ENCODE data around the gene RAB5B. TPM values are rescaled to one million over a fixed set of nuclear protein-coding genes. Genes with fewer than 3 reads are reported as not detected.

The RAB5B gene, protein sequence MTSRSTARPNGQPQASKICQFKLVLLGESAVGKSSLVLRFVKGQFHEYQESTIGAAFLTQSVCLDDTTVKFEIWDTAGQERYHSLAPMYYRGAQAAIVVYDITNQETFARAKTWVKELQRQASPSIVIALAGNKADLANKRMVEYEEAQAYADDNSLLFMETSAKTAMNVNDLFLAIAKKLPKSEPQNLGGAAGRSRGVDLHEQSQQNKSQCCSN
- 47.6 TPM for polyA plus RNA-seq (2012; ENCODE audit: missing spikeins)

- DNase-seq (ENCODE audit: insufficient read length) = peak; percentile 91
- peak; percentile 99 for FAIRE-seq
- peak; percentile 79 for TF ChIP-seq POLR2AphosphoS5 (IDR thresholded peaks at IDR 0.05; ENCODE audit: low read depth, low read length)
- TF ChIP-seq POLR2A (IDR thresholded peaks at IDR 0.05; ENCODE audit: low read depth, low read length) = peak; percentile 88
- TF ChIP-seq TAF1 (IDR thresholded peaks at IDR 0.05; ENCODE audit: borderline replicate concordance, low read depth, low read length) = peak; percentile 76; the same call in 1 of the 2 replicates
Observed at GRCh38 chr12:55973599-55974307, at the start of gene RAB5B. Gene RAB5B (plus strand): TSS chr12:55974078. CDS start chr12:55986961, 12,883 bp downstream.

DNA sequence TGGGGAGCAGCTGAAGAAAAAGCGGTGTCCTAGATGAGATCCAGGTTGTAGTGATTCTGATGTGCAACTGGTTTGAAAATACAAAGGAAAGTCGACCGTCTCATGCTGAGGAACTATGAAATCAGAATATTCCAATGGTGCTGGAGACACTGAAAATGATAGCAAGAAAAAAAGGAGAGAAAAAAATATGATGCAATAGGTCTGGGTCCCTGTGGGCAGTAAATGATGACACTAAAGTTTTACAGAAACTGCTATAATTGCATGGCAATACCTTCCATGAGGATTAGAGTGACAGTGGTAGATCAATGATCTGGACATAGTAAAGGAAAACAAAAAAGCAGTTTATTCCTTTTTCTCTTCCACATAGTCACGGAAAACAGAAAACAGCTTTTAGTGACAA, 48.5 kb upstream of the RAB5B start:
- DNase-seq (ENCODE audit: insufficient read length) (no peak), FAIRE-seq (no peak)
- no peak for TF ChIP-seq POLR2A (IDR thresholded peaks at IDR 0.05; ENCODE audit: low read depth, low read length)
- no peak for TF ChIP-seq POLR2AphosphoS5 (IDR thresholded peaks at IDR 0.05; ENCODE audit: low read depth, low read length)
- TF ChIP-seq TAF1 (IDR thresholded peaks at IDR 0.05; ENCODE audit: borderline replicate concordance, low read depth, low read length) = no peak

DNA sequence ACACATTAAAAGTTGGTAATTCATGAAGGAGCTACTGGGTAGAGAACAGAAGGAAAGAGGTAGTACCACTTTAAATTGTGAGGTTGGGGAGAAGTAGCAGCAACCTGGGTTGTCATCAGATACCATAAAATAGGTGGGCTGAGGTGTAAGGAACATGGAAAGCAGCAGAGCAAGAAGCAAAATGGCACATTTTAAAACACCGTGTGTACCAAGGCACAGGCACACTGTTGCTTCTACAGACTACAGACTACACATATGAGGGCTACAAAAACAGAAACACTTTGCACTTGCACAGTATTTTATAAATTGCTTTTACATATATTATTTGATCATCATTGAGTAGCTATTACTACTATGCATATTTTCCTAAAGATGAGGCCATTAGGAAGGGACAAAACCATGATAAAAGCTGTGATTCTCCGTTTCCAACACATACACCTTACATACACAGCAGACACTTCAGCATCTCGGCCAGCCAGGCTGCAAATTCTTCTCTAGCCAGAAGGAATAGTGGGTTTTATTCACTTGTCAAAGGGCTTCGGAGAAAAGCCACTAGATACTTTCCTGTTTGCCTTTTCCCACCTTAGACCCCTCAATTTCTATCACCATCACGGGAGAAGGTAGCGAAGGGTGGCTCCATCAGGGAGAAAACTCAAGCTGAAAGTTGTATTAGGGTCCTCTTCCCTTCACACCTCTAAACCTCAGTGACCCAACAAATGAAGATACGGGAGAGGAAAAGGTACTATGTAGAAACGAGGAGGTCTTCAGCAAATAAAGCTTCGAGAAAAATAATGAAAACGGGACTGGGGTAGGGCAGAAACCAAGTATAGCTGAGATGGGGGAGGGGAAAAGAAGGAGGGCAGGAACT, 47.8 kb upstream of the RAB5B start:
- FAIRE-seq (no peak), DNase-seq (ENCODE audit: insufficient read length) (no peak)
- no peak for TF ChIP-seq POLR2AphosphoS5 (IDR thresholded peaks at IDR 0.05; ENCODE audit: low read depth, low read length)
- no peak for TF ChIP-seq POLR2A (IDR thresholded peaks at IDR 0.05; ENCODE audit: low read depth, low read length)
- no peak for TF ChIP-seq TAF1 (IDR thresholded peaks at IDR 0.05; ENCODE audit: borderline replicate concordance, low read depth, low read length)

- peak; percentile 86 for FAIRE-seq
- TF ChIP-seq TAF1 (IDR thresholded peaks at IDR 0.05; ENCODE audit: borderline replicate concordance, low read depth, low read length) (peak; percentile 83), POLR2AphosphoS5 (IDR thresholded peaks at IDR 0.05; ENCODE audit: low read depth, low read length) (no peak), POLR2A (IDR thresholded peaks at IDR 0.05; ENCODE audit: low read depth, low read length) (peak; percentile 71; the same call in 1 of the 2 replicates)
- peak; percentile 74 for DNase-seq (ENCODE audit: insufficient read length)
Observed at GRCh38 chr12:55926738-55927587, 46.9 kb upstream of the RAB5B start.

DNA sequence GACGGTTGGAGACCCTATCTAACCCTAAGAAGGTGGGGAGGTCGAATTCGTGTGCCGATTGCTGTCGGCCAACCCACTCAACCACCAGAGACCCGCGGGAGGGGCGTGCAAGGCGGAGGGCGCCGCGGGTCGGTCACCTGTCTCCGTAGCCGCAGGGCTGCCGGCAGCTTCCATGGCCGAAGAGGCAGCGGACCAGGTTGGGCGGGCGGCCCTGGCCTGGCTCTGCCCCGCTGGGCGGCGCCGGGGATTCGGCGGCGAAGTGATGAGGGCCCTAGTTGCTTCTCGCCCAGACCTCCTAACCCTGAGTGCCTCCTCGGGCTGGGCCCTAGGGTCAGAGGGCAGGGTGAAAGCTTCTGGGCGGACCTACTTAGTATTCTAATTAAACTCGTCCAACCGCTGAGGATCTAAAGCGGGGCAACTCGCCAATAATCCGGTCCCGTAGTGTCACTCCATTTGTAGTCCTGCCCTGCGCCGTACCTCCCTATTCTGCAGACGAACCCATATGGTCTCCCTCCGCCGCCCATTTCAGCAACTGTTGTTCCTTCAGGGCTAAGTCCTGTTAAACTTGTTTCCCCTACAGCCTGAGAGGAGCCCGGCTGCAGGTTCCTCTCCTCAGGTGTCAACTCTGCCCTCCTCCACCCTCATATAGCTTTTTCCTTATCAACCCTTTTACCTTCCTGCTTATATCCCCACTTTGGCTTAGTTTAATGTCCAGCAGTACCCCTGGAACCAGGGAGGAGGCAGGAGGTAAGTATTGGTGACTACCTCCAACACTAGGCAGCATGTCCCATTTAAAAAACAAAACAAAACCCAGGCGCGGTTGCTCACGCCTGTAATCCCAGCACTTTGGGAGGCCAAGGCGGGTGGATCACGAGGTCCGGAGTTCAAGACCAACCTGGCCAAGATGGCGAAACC, 46.0 kb upstream of the RAB5B start, which contains the start of gene PYM1:
Gene PYM1, minus strand, starts transcription at position 307 of the 915 bp plus-strand sequence. Its CDS starts 133 bp downstream, at position 174.
- FAIRE-seq = no peak
- peak; percentile 59 for DNase-seq (ENCODE audit: insufficient read length)
- peak; percentile 77 for TF ChIP-seq POLR2A (IDR thresholded peaks at IDR 0.05; ENCODE audit: low read depth, low read length)
- no peak for TF ChIP-seq TAF1 (IDR thresholded peaks at IDR 0.05; ENCODE audit: borderline replicate concordance, low read depth, low read length)
- peak; percentile 80 for TF ChIP-seq POLR2AphosphoS5 (IDR thresholded peaks at IDR 0.05; ENCODE audit: low read depth, low read length)

- FAIRE-seq (peak; percentile 42), DNase-seq (ENCODE audit: insufficient read length) (peak; percentile 71)
- TF ChIP-seq POLR2A (IDR thresholded peaks at IDR 0.05; ENCODE audit: low read depth, low read length) (peak; percentile 78; the same call in 1 of the 2 replicates), POLR2AphosphoS5 (IDR thresholded peaks at IDR 0.05; ENCODE audit: low read depth, low read length) (no peak), TAF1 (IDR thresholded peaks at IDR 0.05; ENCODE audit: borderline replicate concordance, low read depth, low read length) (peak; percentile 78; the same call in 1 of the 2 replicates)
Observed at GRCh38 chr12:55929306-55929791, 44.5 kb upstream of the RAB5B start.

- FAIRE-seq = peak; percentile 9
- peak; percentile 52 for DNase-seq (ENCODE audit: insufficient read length)
- peak; percentile 43; the same call in 1 of the 2 replicates for TF ChIP-seq POLR2A (IDR thresholded peaks at IDR 0.05; ENCODE audit: low read depth, low read length)
- TF ChIP-seq POLR2AphosphoS5 (IDR thresholded peaks at IDR 0.05; ENCODE audit: low read depth, low read length) = no peak
- TF ChIP-seq TAF1 (IDR thresholded peaks at IDR 0.05; ENCODE audit: borderline replicate concordance, low read depth, low read length) = no peak
Observed at GRCh38 chr12:55930771-55931316, 43.0 kb upstream of the RAB5B start, which contains the start of gene DGKA. Gene DGKA (plus strand): TSS chr12:55931162. CDS start chr12:55936504, 5,342 bp downstream.

DNA sequence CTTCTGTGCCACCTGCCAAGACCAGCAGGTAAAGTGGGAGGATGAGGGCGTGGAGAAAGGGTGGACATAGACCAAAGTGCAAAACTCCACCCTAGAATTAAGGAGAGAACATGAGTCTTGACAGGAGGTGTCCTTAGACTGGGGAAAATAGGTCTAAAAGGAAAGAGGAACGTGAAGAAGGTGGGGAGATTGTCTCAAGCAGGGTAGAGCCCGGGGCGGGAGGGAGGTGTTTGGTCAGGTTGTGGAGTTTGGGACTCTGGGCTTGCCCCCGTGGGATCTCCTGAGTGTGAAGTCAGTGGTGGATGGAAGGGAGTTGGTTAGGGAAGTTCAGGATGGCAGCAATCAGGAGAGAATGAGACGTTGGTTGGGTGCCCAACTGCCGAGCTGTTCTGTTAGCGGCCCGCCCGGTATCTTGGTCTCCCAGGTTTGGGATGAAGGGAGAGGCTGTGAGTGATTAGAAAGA, 42.5 kb upstream of the RAB5B start:
- TF ChIP-seq POLR2AphosphoS5 (IDR thresholded peaks at IDR 0.05; ENCODE audit: low read depth, low read length) (no peak), TAF1 (IDR thresholded peaks at IDR 0.05; ENCODE audit: borderline replicate concordance, low read depth, low read length) (no peak), POLR2A (IDR thresholded peaks at IDR 0.05; ENCODE audit: low read depth, low read length) (no peak)
- FAIRE-seq (no peak), DNase-seq (ENCODE audit: insufficient read length) (no peak)

Data from GM12892 (cell line).